ENCODE data around the gene SEC14L6. TPM values are rescaled to one million over a fixed set of nuclear protein-coding genes. Genes with fewer than 3 reads are reported as not detected.

Gene SEC14L6
- polyA plus RNA-seq, 3 donors = not detected

DNA sequence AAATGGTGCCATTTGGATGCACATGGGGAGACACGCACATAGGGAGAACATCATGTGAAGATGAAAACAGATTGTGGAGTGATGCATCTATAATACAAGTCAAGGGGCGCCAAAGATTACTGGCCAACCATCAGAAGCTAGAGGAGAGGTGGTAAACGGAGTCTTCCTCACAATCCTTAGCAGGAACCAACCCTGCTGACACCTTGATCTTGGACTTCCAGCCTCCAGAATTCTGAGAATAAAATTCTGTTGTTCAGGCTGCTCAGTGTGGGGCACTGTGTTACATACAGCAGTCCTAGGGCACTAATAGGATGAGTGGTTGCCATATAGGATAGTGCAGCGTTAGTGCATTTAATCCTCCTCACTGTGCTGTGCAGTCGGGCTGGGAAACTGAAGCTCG lies 33.1 kb downstream of the SEC14L6 start:
- WGBS (ENCODE audit: insufficient coverage) = 100% methylated on average over 4 of the region's 6 CpGs

GRCh38 chr22:30511911-30512310 lies 34.6 kb downstream of the SEC14L6 start:
- TF ChIP-seq CTCF (IDR thresholded peaks at IDR 0.05) = no peak
- peaks cover 0 to 3% of the 10 kb centered on the region in 2 donors for H3K9me3 ChIP-seq (replicated peaks in 1 of 2; ENCODE audit: control insufficient read depth in 1 of 2, insufficient read depth in 1 of 2, low read length in 2 of 2)
- no peak overlapping the region for H3K27ac ChIP-seq (ENCODE audit: low read depth in 1 of 2, low read length in 2 of 2)
- H3K4me3 ChIP-seq (replicated peaks in 1 of 3; ENCODE audit: low read depth in 2 of 3, low read length in 3 of 3) = no peak overlapping the region
- H3K36me3 ChIP-seq (replicated peaks in 1 of 2; ENCODE audit: control insufficient read depth in 1 of 2, insufficient read depth in 2 of 2, low read length in 2 of 2) = no peaks in the 10 kb centered on the region
- H3K4me1 Mint-ChIP-seq = no peaks in the 10 kb centered on the region
- peaks cover 8 to 18% (median 10%) of the 10 kb centered on the region in 3 donors for H3K27me3 Mint-ChIP-seq (ENCODE audit: low read depth in 3 of 3)
- no peak overlapping the region for H2AFZ ChIP-seq (ENCODE audit: insufficient read depth, low read depth, low read length, poor library complexity, severe bottlenecking)
- no peaks in the 10 kb centered on the region for H3K36me3 Mint-ChIP-seq
- peaks cover 0 to 12% (median 6%) of the 10 kb centered on the region in 7 donors for H3K9me3 Mint-ChIP-seq
- H3K4me1 ChIP-seq (ENCODE audit: control insufficient read depth in 1 of 2, insufficient read depth in 2 of 2, low read length in 2 of 2) = no peaks in the 10 kb centered on the region
- no peak overlapping the region for H3K4me3 Mint-ChIP-seq
- DNase-seq = no peak
- no peaks in the 10 kb centered on the region for H4K20me1 ChIP-seq (ENCODE audit: insufficient read depth, low read length)
- H3K9ac ChIP-seq (ENCODE audit: insufficient read depth, low read length, poor library complexity, severe bottlenecking) = no peak overlapping the region
- peaks cover 0 to 3% of the 10 kb centered on the region in 2 donors for H3K27me3 ChIP-seq (ENCODE audit: control insufficient read depth in 2 of 2, insufficient read depth in 2 of 2, low read length in 2 of 2)
- WGBS (ENCODE audit: insufficient coverage) = 100% methylated on average over 4 of the region's 7 CpGs
- intact Hi-C loops (cut with micrococcal nuclease) = no loop called here
- H3K27ac Mint-ChIP-seq = no peak overlapping the region
- no peak overlapping the region for H3K4me2 ChIP-seq (replicated peaks; ENCODE audit: extremely low read depth, low read length, poor library complexity, severe bottlenecking)
- no peaks in the 10 kb centered on the region for H3K79me2 ChIP-seq (ENCODE audit: insufficient read depth, low read length)

More for the DNA sequence above, 33.1 kb downstream of the SEC14L6 start:
- no peaks in the 10 kb centered on the region for H3K36me3 Mint-ChIP-seq
- H3K4me1 Mint-ChIP-seq = no peaks in the 10 kb centered on the region
- H3K79me2 ChIP-seq (ENCODE audit: insufficient read depth, low read length) = no peaks in the 10 kb centered on the region
- intact Hi-C loops (cut with micrococcal nuclease) = no loop called here
- no peak overlapping the region for H3K9ac ChIP-seq (ENCODE audit: insufficient read depth, low read length, poor library complexity, severe bottlenecking)
- no peaks in the 10 kb centered on the region for H3K36me3 ChIP-seq (replicated peaks in 1 of 2; ENCODE audit: control insufficient read depth in 1 of 2, insufficient read depth in 2 of 2, low read length in 2 of 2)
- H3K4me3 Mint-ChIP-seq = no peak overlapping the region
- peaks cover 0 to 12% (median 6%) of the 10 kb centered on the region in 7 donors for H3K9me3 Mint-ChIP-seq
- H4K20me1 ChIP-seq (ENCODE audit: insufficient read depth, low read length) = no peaks in the 10 kb centered on the region
- peaks cover 5 to 12% (median 10%) of the 10 kb centered on the region in 3 donors for H3K27me3 Mint-ChIP-seq (ENCODE audit: low read depth in 3 of 3)
- no peak for TF ChIP-seq CTCF (IDR thresholded peaks at IDR 0.05)
- H3K27ac ChIP-seq (ENCODE audit: low read depth in 1 of 2, low read length in 2 of 2) = no peak overlapping the region
- H3K4me1 ChIP-seq (ENCODE audit: control insufficient read depth in 1 of 2, insufficient read depth in 2 of 2, low read length in 2 of 2) = no peaks in the 10 kb centered on the region
- no peaks in the 10 kb centered on the region for H3K27me3 ChIP-seq (ENCODE audit: control insufficient read depth in 2 of 2, insufficient read depth in 2 of 2, low read length in 2 of 2)
- H3K27ac Mint-ChIP-seq = no peak overlapping the region
- no peak overlapping the region for H3K4me2 ChIP-seq (replicated peaks; ENCODE audit: extremely low read depth, low read length, poor library complexity, severe bottlenecking)
- no peak for DNase-seq
- peaks cover 0 to 3% of the 10 kb centered on the region in 2 donors for H3K9me3 ChIP-seq (replicated peaks in 1 of 2; ENCODE audit: control insufficient read depth in 1 of 2, insufficient read depth in 1 of 2, low read length in 2 of 2)
- no peak overlapping the region for H2AFZ ChIP-seq (ENCODE audit: insufficient read depth, low read depth, low read length, poor library complexity, severe bottlenecking)
- no peak overlapping the region for H3K4me3 ChIP-seq (replicated peaks in 1 of 3; ENCODE audit: low read depth in 2 of 3, low read length in 3 of 3)

Data from CD14-positive monocyte (primary cell).